ENCODE measurements around the gene THAP7. TPM values are rescaled to one million over a fixed set of nuclear protein-coding genes. Genes with fewer than 3 reads are reported as not detected.

The THAP7 gene
- total and polyA plus RNA-seq, 2 of the 13 experiments (the other 11 are each of a cell fraction or from before 2014, with no cell fraction given), result 13.0 to 25.5 TPM

DNA sequence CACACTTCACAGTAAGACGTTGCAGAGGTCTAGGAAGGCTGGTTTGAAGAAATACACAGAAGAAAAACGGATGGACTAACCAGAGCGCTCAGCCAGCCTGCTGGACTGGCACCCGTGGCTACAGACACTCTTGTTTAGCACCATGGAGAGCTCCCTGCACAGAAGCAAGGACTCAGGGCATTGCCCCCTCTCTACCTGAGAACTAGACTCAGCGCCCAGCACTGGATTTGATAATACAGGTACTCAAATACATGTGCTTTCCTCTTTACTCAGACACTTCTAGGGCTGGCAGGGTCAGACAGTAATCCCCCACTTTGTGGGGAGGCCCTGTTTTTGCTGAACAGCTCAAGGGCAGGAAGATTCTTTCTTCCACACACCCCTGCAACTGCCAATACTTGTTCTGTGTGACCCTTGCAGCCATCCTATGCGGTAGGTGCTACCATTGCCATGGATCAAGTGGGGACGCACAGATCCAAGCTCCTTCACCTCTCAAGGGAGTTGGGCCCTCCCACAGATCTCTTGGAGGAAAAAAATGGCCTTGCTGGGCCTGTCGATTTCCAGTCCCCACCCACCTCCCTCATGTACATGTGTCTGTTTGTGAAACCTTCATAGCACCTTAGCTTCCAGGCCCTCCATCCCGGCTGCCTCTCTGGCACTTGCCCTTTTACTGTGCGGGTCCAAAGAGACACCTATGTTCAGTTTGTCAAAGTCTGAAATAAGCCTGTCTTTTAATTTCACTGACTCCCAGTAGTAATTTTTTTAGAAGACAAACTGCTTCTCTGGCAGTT is 7.9 kb upstream of the THAP7 start (continued):
- TF ChIP-seq, protein P1, sequence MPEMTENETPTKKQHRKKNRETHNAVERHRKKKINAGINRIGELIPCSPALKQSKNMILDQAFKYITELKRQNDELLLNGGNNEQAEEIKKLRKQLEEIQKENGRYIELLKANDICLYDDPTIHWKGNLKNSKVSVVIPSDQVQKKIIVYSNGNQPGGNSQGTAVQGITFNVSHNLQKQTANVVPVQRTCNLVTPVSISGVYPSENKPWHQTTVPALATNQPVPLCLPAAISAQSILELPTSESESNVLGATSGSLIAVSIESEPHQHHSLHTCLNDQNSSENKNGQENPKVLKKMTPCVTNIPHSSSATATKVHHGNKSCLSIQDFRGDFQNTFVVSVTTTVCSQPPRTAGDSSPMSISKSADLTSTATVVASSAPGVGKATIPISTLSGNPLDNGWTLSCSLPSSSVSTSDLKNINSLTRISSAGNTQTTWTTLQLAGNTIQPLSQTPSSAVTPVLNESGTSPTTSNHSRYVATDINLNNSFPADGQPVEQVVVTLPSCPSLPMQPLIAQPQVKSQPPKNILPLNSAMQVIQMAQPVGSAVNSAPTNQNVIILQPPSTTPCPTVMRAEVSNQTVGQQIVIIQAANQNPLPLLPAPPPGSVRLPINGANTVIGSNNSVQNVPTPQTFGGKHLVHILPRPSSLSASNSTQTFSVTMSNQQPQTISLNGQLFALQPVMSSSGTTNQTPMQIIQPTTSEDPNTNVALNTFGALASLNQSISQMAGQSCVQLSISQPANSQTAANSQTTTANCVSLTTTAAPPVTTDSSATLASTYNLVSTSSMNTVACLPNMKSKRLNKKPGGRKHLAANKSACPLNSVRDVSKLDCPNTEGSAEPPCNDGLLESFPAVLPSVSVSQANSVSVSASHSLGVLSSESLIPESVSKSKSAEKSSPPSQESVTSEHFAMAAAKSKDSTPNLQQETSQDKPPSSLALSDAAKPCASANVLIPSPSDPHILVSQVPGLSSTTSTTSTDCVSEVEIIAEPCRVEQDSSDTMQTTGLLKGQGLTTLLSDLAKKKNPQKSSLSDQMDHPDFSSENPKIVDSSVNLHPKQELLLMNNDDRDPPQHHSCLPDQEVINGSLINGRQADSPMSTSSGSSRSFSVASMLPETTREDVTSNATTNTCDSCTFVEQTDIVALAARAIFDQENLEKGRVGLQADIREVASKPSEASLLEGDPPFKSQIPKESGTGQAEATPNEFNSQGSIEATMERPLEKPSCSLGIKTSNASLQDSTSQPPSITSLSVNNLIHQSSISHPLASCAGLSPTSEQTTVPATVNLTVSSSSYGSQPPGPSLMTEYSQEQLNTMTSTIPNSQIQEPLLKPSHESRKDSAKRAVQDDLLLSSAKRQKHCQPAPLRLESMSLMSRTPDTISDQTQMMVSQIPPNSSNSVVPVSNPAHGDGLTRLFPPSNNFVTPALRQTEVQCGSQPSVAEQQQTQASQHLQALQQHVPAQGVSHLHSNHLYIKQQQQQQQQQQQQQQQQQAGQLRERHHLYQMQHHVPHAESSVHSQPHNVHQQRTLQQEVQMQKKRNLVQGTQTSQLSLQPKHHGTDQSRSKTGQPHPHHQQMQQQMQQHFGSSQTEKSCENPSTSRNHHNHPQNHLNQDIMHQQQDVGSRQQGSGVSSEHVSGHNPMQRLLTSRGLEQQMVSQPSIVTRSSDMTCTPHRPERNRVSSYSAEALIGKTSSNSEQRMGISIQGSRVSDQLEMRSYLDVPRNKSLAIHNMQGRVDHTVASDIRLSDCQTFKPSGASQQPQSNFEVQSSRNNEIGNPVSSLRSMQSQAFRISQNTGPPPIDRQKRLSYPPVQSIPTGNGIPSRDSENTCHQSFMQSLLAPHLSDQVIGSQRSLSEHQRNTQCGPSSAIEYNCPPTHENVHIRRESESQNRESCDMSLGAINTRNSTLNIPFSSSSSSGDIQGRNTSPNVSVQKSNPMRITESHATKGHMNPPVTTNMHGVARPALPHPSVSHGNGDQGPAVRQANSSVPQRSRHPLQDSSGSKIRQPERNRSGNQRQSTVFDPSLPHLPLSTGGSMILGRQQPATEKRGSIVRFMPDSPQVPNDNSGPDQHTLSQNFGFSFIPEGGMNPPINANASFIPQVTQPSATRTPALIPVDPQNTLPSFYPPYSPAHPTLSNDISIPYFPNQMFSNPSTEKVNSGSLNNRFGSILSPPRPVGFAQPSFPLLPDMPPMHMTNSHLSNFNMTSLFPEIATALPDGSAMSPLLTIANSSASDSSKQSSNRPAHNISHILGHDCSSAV (CRISPR knock-in tag; IDR thresholded peaks at IDR 0.05; ENCODE audit: borderline replicate concordance), result no peak
- TF ChIP-seq RXRB (CRISPR knock-in tag; IDR thresholded peaks at IDR 0.05; ENCODE audit: borderline replicate concordance) (peak; percentile 87), HNRNPH1 (optimal IDR thresholded peaks at IDR 0.05; ENCODE audit: low read depth, low read length) (no peak), JUN (CRISPR knock-in tag; IDR thresholded peaks at IDR 0.05) (no peak), CHCHD3 (CRISPR knock-in tag; IDR thresholded peaks at IDR 0.05) (0 out of 2 replicates have a peak, but pooled peaks have one; percentile 38), ZNF891 (CRISPR knock-in tag; IDR thresholded peaks at IDR 0.05) (no peak), ZNF282 (IDR thresholded peaks at IDR 0.05; ENCODE audit: partially characterized antibody) (no peak), CBX2 (IDR thresholded peaks at IDR 0.05; ENCODE audit: low read depth, low read length) (no peak), CBX2 (CRISPR knock-in tag; IDR thresholded peaks at IDR 0.05; ENCODE audit: low read depth) (no peak), FOXM1 (CRISPR knock-in tag; IDR thresholded peaks at IDR 0.05) (no peak; the same call in 1 of the 2 replicates), SMAD3 (CRISPR knock-in tag; IDR thresholded peaks at IDR 0.05) (peak; percentile 97), ZNF180 (CRISPR knock-in tag; IDR thresholded peaks at IDR 0.05; ENCODE audit: borderline replicate concordance, low read depth) (no peak)
- TF ChIP-seq, protein P2, sequence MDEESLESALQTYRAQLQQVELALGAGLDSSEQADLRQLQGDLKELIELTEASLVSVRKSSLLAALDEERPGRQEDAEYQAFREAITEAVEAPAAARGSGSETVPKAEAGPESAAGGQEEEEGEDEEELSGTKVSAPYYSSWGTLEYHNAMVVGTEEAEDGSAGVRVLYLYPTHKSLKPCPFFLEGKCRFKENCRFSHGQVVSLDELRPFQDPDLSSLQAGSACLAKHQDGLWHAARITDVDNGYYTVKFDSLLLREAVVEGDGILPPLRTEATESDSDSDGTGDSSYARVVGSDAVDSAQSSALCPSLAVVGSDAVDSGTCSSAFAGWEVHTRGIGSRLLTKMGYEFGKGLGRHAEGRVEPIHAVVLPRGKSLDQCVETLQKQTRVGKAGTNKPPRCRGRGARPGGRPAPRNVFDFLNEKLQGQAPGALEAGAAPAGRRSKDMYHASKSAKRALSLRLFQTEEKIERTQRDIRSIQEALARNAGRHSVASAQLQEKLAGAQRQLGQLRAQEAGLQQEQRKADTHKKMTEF (CRISPR knock-in tag; IDR thresholded peaks at IDR 0.05), result no peak
- TF ChIP-seq, protein P3, sequence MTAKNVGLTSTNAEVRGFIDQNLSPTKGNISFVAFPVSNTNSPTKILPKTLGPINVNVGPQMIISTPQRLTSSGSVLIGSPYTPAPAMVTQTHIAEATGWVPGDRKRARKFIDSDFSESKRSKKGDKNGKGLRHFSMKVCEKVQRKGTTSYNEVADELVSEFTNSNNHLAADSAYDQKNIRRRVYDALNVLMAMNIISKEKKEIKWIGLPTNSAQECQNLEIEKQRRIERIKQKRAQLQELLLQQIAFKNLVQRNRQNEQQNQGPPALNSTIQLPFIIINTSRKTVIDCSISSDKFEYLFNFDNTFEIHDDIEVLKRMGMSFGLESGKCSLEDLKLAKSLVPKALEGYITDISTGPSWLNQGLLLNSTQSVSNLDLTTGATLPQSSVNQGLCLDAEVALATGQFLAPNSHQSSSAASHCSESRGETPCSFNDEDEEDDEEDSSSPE (CRISPR knock-in tag; IDR thresholded peaks at IDR 0.05), result no peak
- TF ChIP-seq, protein P4, sequence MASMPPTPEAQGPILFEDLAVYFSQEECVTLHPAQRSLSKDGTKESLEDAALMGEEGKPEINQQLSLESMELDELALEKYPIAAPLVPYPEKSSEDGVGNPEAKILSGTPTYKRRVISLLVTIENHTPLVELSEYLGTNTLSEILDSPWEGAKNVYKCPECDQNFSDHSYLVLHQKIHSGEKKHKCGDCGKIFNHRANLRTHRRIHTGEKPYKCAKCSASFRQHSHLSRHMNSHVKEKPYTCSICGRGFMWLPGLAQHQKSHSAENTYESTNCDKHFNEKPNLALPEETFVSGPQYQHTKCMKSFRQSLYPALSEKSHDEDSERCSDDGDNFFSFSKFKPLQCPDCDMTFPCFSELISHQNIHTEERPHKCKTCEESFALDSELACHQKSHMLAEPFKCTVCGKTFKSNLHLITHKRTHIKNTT (CRISPR knock-in tag; IDR thresholded peaks at IDR 0.05), result no peak
- TF ChIP-seq, protein P5, sequence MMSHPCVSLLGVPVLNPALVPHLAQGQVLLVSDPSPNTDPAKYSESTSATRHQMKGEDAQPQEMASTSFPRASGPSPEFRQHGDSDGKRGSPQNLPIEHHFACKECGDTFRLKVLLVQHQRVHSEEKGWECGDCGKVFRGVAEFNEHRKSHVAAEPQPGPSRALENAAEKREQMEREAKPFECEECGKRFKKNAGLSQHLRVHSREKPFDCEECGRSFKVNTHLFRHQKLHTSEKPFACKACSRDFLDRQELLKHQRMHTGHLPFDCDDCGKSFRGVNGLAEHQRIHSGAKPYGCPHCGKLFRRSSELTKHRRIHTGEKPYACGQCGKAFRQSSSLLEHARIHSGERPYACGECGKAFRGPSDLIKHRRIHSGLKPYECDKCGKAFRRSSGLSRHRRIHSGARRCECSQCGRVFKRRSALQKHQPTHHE (CRISPR knock-in tag; IDR thresholded peaks at IDR 0.05; ENCODE audit: borderline replicate concordance), result 0 out of 2 replicates have a peak, but pooled peaks have one; percentile 33
